Activated naive CD8-positive, alpha-beta T cell treated with anti-CD3 and anti-CD28 coated beads, Interleukin-2, amount 50 U/mL, for 24 hours (primary cell): ENCODE data around the gene NEU4.
"Not testable (repeated sequence)": the region's sequence is repeated elsewhere in the genome, so short reads cannot be mapped to it uniquely, and the experiment has no call there.

Experiments used
- ATAC-seq: fragments of 150-1000 bp; cut with Tn5 transposase; one replicate; pipeline ENCODE4 v1.10.0; 2021
- DNase-seq: peaks from one replicate; pipeline ENCODE4 v3.0.0; 2021
- H3K27ac Mint-ChIP-seq: one replicate; pipeline ENCODE4 v1.8.0; 2021; ENCODE audit warnings: mild to moderate bottlenecking, mixed read lengths
- H3K27me3 Mint-ChIP-seq: one replicate; pipeline ENCODE4 v1.8.0; 2021; ENCODE audit warnings: mixed read lengths
- H3K36me3 Mint-ChIP-seq: one replicate; pipeline ENCODE4 v1.8.0; 2021; ENCODE audit warnings: low read depth, mixed read lengths
- H3K4me1 Mint-ChIP-seq: one replicate; pipeline ENCODE4 v1.8.0; 2021; ENCODE audit warnings: mixed read lengths
- H3K4me3 Mint-ChIP-seq: one replicate; pipeline ENCODE4 v1.8.0; 2021; ENCODE audit warnings: mild to moderate bottlenecking, moderate library complexity, mixed read lengths
- H3K9me3 Mint-ChIP-seq: one replicate; pipeline ENCODE4 v1.8.0; 2021; ENCODE audit warnings: mixed read lengths

NEU4 gene

DNA sequence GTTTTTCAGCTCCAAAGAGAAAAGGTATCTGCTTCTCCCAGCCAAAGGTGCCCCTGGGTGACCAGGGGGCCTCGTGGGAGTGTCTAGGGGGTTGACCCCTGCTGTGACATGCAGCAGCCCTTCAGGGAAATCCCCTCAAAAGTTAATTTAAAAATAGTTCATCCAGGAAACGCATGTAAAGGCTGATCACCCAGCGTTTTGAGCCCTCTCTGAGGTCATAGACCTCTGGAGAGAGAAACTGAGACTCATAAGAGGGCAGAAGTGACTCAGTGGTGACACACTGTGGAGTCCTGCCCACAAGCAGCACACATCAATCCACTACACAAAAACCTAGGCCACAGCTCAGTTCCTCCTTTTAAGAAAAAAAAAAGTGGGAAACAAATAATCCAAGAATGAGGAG is 20.4 kb upstream of the NEU4 start:
- DNase-seq: peak; percentile 59
- Mint-ChIP-seq H3K36me3 (peaks cover 18% of the 10 kb centered on the region), H3K27me3 (peaks cover 7% of the 10 kb centered on the region), H3K4me3 (peak overlapping the region; percentile 24), H3K4me1 (peaks cover 39% of the 10 kb centered on the region), H3K27ac (peak overlapping the region; percentile 82), H3K9me3 (peaks cover 38% of the 10 kb centered on the region)
- peak; percentile 98 for ATAC-seq

GRCh38 chr2:241791385-241791784 is 17.6 kb upstream of the NEU4 start:
- H3K27me3 Mint-ChIP-seq: not testable (repeated sequence)
- peaks cover 37% of the 10 kb centered on the region for H3K9me3 Mint-ChIP-seq

DNA sequence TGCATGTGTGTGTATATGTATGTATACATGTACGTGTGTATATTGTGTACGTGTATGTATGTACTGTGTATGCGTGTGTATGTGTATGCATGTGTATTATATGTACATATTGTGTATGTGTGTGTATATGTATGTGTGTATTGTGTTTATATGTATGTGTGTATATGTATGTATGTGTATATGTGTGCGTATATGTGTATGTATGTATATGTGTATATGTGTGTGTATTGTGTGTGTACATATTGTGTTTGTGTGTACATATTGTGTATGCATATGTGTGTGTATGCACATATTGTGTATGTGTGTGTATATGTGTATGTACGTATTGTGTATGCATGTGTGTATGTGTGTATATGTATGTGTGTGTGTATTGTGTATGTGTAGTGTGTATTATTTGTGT is 15.6 kb upstream of the NEU4 start:
- peaks cover 24% of the 10 kb centered on the region for H3K9me3 Mint-ChIP-seq
- no peak overlapping the region for H3K27ac Mint-ChIP-seq
- DNase-seq: no peak
- peaks cover 21% of the 10 kb centered on the region for H3K4me1 Mint-ChIP-seq
- peaks cover 7% of the 10 kb centered on the region for H3K27me3 Mint-ChIP-seq
- no peak overlapping the region for H3K4me3 Mint-ChIP-seq
- peaks cover 16% of the 10 kb centered on the region for H3K36me3 Mint-ChIP-seq
- ATAC-seq: no peak

More at GRCh38 chr2:241791385-241791784, 17.6 kb upstream of the NEU4 start:
- H3K4me3 Mint-ChIP-seq, ATAC-seq, H3K27ac Mint-ChIP-seq, DNase-seq: not testable (repeated sequence)
- Mint-ChIP-seq H3K4me1 (peaks cover 39% of the 10 kb centered on the region), H3K36me3 (peaks cover 18% of the 10 kb centered on the region)

DNA sequence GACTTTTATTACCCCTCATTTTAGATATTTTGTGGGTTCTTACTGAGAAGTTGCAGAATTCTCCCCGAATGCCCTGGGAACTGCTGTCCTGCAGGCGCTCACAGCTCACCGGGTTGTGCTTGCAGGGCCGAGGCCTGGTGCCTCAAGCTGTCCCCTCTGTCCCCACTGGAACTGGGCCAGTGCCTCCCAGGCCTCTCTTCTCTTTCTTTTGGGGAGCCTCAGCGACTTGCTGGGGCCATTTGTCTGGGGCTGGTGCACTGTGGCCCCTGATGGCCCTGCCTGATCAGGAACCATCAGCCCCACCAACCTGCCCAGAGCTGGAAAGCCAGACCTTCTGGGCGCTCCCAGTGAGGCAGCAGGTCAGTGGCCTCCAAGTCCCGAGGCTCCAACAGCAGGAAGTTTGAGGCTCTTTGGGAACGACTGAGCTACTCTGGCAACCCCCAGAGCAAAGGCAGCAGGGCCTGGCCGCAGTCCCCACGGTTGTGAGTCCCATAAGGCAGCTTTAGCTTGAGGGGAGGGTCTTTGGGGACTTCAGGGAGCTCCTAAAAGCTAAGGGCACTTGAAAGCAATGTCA is 14.7 kb upstream of the NEU4 start:
- DNase-seq (no peak), ATAC-seq (no peak)
- Mint-ChIP-seq H3K4me3 (no peak overlapping the region), H3K27me3 (peaks cover 7% of the 10 kb centered on the region), H3K4me1 (peaks cover 11% of the 10 kb centered on the region), H3K9me3 (peaks cover 16% of the 10 kb centered on the region), H3K27ac (no peak overlapping the region), H3K36me3 (peaks cover 10% of the 10 kb centered on the region)

- Mint-ChIP-seq H3K27ac (no peak overlapping the region), H3K36me3 (peaks cover 6% of the 10 kb centered on the region), H3K27me3 (peaks cover 7% of the 10 kb centered on the region), H3K4me3 (no peak overlapping the region), H3K4me1 (peaks cover 4% of the 10 kb centered on the region), H3K9me3 (peaks cover 9% of the 10 kb centered on the region)
- ATAC-seq (no peak), DNase-seq (no peak)
Measured at GRCh38 chr2:241795021-241795999, 13.7 kb upstream of the NEU4 start.

GRCh38 chr2:241796209-241796608 is 12.8 kb upstream of the NEU4 start:
- H3K36me3 Mint-ChIP-seq: no peaks in the 10 kb centered on the region
- no peak overlapping the region for H3K4me3 Mint-ChIP-seq
- ATAC-seq: no peak

DNA sequence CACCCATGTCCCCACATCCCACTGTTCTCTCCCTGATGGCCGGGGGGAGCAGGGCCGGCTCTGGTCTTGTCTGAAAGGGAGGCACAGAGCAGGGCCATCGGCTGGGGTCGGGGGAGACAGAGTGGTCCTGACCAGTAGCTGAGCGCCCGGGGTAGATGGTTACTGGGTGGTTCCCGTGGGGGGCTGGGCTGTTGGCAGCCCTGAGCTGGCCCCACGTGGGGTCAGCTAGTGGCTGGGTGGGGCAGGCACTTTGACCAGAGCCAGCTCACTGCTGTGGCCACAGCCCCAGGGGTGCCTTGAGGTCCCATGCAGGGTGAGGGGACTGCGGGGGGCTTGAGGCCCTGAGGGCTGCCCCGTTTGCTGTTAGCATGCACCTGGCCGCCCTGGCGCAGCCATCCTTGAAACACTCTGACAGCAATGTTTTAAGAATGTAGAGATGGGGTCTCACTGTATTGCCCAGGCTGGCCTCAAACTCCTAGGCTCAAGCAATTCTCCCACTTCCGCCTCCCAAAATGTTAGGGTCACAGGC is 12.3 kb upstream of the NEU4 start:
- DNase-seq: no peak
- Mint-ChIP-seq H3K36me3 (no peaks in the 10 kb centered on the region), H3K4me1 (no peaks in the 10 kb centered on the region), H3K27ac (no peak overlapping the region), H3K4me3 (no peak overlapping the region), H3K9me3 (no peaks in the 10 kb centered on the region), H3K27me3 (no peaks in the 10 kb centered on the region)
- no peak for ATAC-seq

More at GRCh38 chr2:241796209-241796608, 12.8 kb upstream of the NEU4 start:
- Mint-ChIP-seq H3K9me3 (peaks cover under 1% of the 10 kb centered on the region), H3K4me1 (no peaks in the 10 kb centered on the region), H3K27me3 (no peaks in the 10 kb centered on the region), H3K27ac (no peak overlapping the region)
- DNase-seq: no peak

DNA sequence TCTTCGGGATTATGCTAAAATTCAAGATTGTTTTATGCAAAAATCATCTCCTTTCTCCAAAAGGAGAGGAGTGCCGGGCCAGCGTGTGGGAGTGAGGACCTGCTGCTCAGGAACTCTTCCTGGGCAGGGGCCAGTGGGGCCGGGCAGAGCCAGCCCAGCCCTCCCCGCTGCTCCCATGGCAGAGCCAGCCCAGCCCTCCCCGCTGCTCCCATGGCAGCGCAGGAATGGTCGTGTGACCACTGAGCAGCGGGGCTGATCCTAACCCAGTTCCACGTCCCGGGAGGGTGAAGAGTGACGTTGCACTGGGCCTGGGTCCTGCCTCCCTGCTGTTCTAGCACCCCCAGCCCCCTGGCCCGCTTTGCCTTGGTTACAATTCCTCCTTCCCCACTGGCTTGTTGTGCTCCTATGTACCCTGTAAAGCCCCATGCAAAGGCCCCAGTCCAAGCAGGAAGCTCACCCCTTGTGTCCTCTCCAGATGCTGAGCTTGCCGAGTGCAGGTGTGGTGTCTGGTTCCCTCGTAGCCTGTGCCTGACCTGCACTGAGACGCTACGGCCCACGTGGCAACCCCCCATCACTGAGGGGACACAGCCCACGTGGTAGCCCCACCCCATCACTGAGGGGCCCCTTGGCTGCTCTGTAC is 11.4 kb upstream of the NEU4 start:
- Mint-ChIP-seq H3K4me1 (no peaks in the 10 kb centered on the region), H3K36me3 (no peaks in the 10 kb centered on the region), H3K27me3 (no peaks in the 10 kb centered on the region), H3K4me3 (no peak overlapping the region), H3K27ac (no peak overlapping the region), H3K9me3 (no peaks in the 10 kb centered on the region)
- DNase-seq (no peak), ATAC-seq (no peak)

GRCh38 chr2:241798081-241798630 is 10.8 kb upstream of the NEU4 start:
- Mint-ChIP-seq H3K36me3 (no peaks in the 10 kb centered on the region), H3K27me3 (no peaks in the 10 kb centered on the region), H3K4me1 (no peaks in the 10 kb centered on the region), H3K4me3 (no peak overlapping the region), H3K9me3 (no peaks in the 10 kb centered on the region), H3K27ac (no peak overlapping the region)
- no peak for DNase-seq
- ATAC-seq: no peak

GRCh38 chr2:241798631-241799521 is 10.1 kb upstream of the NEU4 start:
- ATAC-seq: no peak
- no peak for DNase-seq
- Mint-ChIP-seq H3K4me1 (peaks cover 3% of the 10 kb centered on the region), H3K9me3 (no peaks in the 10 kb centered on the region), H3K4me3 (no peak overlapping the region), H3K27me3 (peaks cover 2% of the 10 kb centered on the region), H3K27ac (no peak overlapping the region), H3K36me3 (no peaks in the 10 kb centered on the region)

- Mint-ChIP-seq H3K9me3 (no peaks in the 10 kb centered on the region), H3K27me3 (peaks cover 3% of the 10 kb centered on the region), H3K36me3 (no peaks in the 10 kb centered on the region), H3K4me1 (peaks cover 6% of the 10 kb centered on the region), H3K4me3 (no peak overlapping the region), H3K27ac (no peak overlapping the region)
- DNase-seq (no peak), ATAC-seq (no peak)
Measured at GRCh38 chr2:241799522-241800197, 9.3 kb upstream of the NEU4 start.

GRCh38 chr2:241800198-241800903 is 8.6 kb upstream of the NEU4 start:
- H3K36me3 Mint-ChIP-seq, DNase-seq, H3K4me3 Mint-ChIP-seq, H3K27ac Mint-ChIP-seq, ATAC-seq, H3K27me3 Mint-ChIP-seq, H3K4me1 Mint-ChIP-seq, H3K9me3 Mint-ChIP-seq: not testable (repeated sequence)
